Heart right ventricle (tissue), 16 donors: Measurements from ENCODE around the gene MACO1. TPM values are rescaled to one million over a fixed set of nuclear protein-coding genes. Genes with fewer than 3 reads are reported as not detected.

Experiments
- ATAC-seq, 8 donors: fragments of 200-7000 bp; cut with Tn5 transposase; one replicate each; pipeline ENCODE4 v1.9.1; 2020; ENCODE audit warnings: mild to moderate bottlenecking in 8 of 8, moderate library complexity in 8 of 8, moderate number of reproducible peaks in 1 of 8
- DNase-seq, 2 donors: peaks; one replicate each; pipeline ENCODE4 v3.0.0-alpha.2; 2020
- H3K27ac ChIP-seq, 10 donors: fragments of 200-600 bp; sonication (generic) in 2 of 10; one replicate each; pipeline versions ENCODE4 v1.5.0 to v1.8.0; 2020 to 2022; ENCODE audit warnings: mild to moderate bottlenecking in 3 of 10
- H3K27me3 ChIP-seq, 7 donors: fragments of 200-600 bp; one replicate each; pipeline ENCODE4 v1.8.0; 2021 to 2022; ENCODE audit warnings: mild to moderate bottlenecking in 2 of 7
- H3K36me3 ChIP-seq, 9 donors: fragments of 200-600 bp; sonication (generic) in 1 of 9; one replicate each; pipeline versions ENCODE4 v1.5.0 to v1.8.0; 2020 to 2022; ENCODE audit warnings: mild to moderate bottlenecking in 2 of 9
- H3K4me1 ChIP-seq, 9 donors: fragments of 200-600 bp; sonication (generic) in 1 of 9; one replicate each; pipeline versions ENCODE4 v1.5.0 to v1.8.0; 2020 to 2022; ENCODE audit warnings: mild to moderate bottlenecking in 4 of 9
- H3K4me3 ChIP-seq, 10 donors: fragments of 200-600 bp; sonication (generic) in 2 of 10; one replicate each; pipeline versions ENCODE4 v1.5.0 to v1.8.0; 2020 to 2022; ENCODE audit warnings: mild to moderate bottlenecking in 7 of 10, moderate library complexity in 2 of 10
- H3K9me3 ChIP-seq, 11 donors: fragments of 200-600 bp in 10 of 11; sonication (generic) in 2 of 11; one replicate each; pipeline versions ENCODE4 v1.5.0 to v1.8.0; 2013 to 2022; ENCODE audit warnings: mild to moderate bottlenecking in 2 of 11, control low read depth in 1 of 11, moderate library complexity in 1 of 11
- CTCF ChIP-seq, 9 donors: fragments of 200-600 bp; sonication (generic) in 2 of 9; IDR thresholded peaks; one replicate each; pipeline versions ENCODE4 v1.5.0 to v1.8.0; 2021 to 2022; ENCODE audit warnings: antibody characterized with exemption in 9 of 9, mild to moderate bottlenecking in 5 of 9, moderate library complexity in 1 of 9
- WGBS, 2 donors: extraction: QIAGEN DNeasy Blood & Tissue Kit; methylation state at CpG; one replicate each; pipeline ENCODE4 v1.1.7; 2013; ENCODE audit warnings: inconsistent platforms in 1 of 2; 5-methylcytosine and 5-hydroxymethylcytosine counted together
- intact Hi-C, 10 donors: fragments of 100-400 bp; cut with DNase I; formaldehyde crosslinking; loops; one replicate each; pipeline versions ENCODE4 v1.11.1 to v1.14.2; 2022
- polyA plus RNA-seq, 2 donors: library from polyadenylated mRNA; stranded (reverse); fragments of 200-250 nt; gene quantifications; one replicate each; pipeline ENCODE4 v1.2.3, GENCODE V29; 2013
- total RNA-seq, 10 donors: library from RNA; stranded (reverse); fragmentation: NEBNext Ultra II Directional in 3 of 10; extraction: Animal tissue kit (Norgen Biotek cat#: 25700) in 3 of 10; gene quantifications; one replicate each; pipeline versions ENCODE4 v1.2.1 to v1.2.4, GENCODE V29; 2021 to 2023
- donor health status: Arrhythmogenic right ventricular cardiomyopathy.
- donor health status: ischemic (EF 13 %, LVEDD 7.1; RV severe dilation, severe dysfunction).
- donor health status: healthy with polysubstance abuse.
- donor health status: DM: no; HTN: yes; CAD: no.
- donor health status: DM: no; HTN: no; CAD: no.
- donor health status: ischemic (EF 25% LVEDD 6.9; RV normal size, moderate dysfunction).
- donor health status: ischemic (EF 25% LVEDD 5.7; RV mildly dilated, moderate dysfunction).
- donor health status: healthy.
- donor health status: DM: yes; HTN: yes; CAD: no.
- donor health status: Ischemic cardiomyopathy.
- donor health status: ischemic (EF 35%, LVEDD 5.7; RV mildly dilated, moderate dysfunction).
- donor health status: nonischemic (EF 11% LVEDD 7.7; RV severe dilation, severe dysfunction).
- donor health status: DM: yes; HTN: yes; CAD: no.
- donor health status: PGD.
- donor health status: ischemic (EF 29% LVEDD 5.4; RV normal size, mild dysfunction).
- donor health status: nonischemic (EF 23%, LVEDD 6.1; RV moderate dilation, normal function).

Gene MACO1
- total and polyA plus RNA-seq, 12 donors: 8.7 to 15.5 (median 13.2) TPM

GRCh38 chr1:25540750-25541342 is 110.1 kb downstream of the MACO1 start:
- WGBS, 2 donors: 88 to 89% methylated on average over 13 of the region's 13 CpGs
- DNase-seq (no peak), ATAC-seq (no peak)
- H3K27me3 ChIP-seq: no peaks in the 10 kb centered on the region
- TF ChIP-seq CTCF (IDR thresholded peaks at IDR 0.05): no peak
- no peak overlapping the region for H3K4me3 ChIP-seq
- no peak overlapping the region for H3K27ac ChIP-seq
- intact Hi-C loops: loop anchor here in 1 of 10 donors (5.0 kb wide), 1 partner anchor 161 kb away; no protein-coding TSS in a partner anchor
- H3K36me3 ChIP-seq: no peaks in the 10 kb centered on the region
- peaks cover 6 to 29% (median 17%) of the 10 kb centered on the region in 9 donors for H3K4me1 ChIP-seq
- no peaks in the 10 kb centered on the region for H3K9me3 ChIP-seq

GRCh38 chr1:25541425-25541824 is 110.7 kb downstream of the MACO1 start:
- no peak for ATAC-seq
- no peak overlapping the region for H3K4me3 ChIP-seq
- H3K9me3 ChIP-seq: no peaks in the 10 kb centered on the region
- H3K27ac ChIP-seq: no peak overlapping the region
- DNase-seq: no peak
- no peaks in the 10 kb centered on the region for H3K36me3 ChIP-seq
- TF ChIP-seq CTCF (IDR thresholded peaks at IDR 0.05): no peak
- WGBS, 2 donors: 88 to 94% methylated on average over 1 of the region's 1 CpG
- H3K4me1 ChIP-seq: peaks cover 6 to 35% (median 23%) of the 10 kb centered on the region in 9 donors
- intact Hi-C loops: loop anchor here in 1 of 10 donors (5.0 kb wide), 1 partner anchor 161 kb away; no protein-coding TSS in a partner anchor
- no peaks in the 10 kb centered on the region for H3K27me3 ChIP-seq

GRCh38 chr1:25541889-25542658 is 111.4 kb downstream of the MACO1 start:
- H3K4me1 ChIP-seq: peaks cover 6 to 42% (median 24%) of the 10 kb centered on the region in 9 donors
- H3K36me3 ChIP-seq: no peaks in the 10 kb centered on the region
- H3K9me3 ChIP-seq: no peaks in the 10 kb centered on the region
- WGBS, 2 donors: 79 to 80% methylated on average over 8 of the region's 8 CpGs
- no peak for TF ChIP-seq CTCF (IDR thresholded peaks at IDR 0.05)
- no peak overlapping the region for H3K4me3 ChIP-seq
- intact Hi-C loops: loop anchor here in 1 of 10 donors (5.0 kb wide), 1 partner anchor 160 kb away; no protein-coding TSS in a partner anchor
- no peak for DNase-seq
- H3K27ac ChIP-seq: peak overlapping the region in 1 of 10 donors; percentile 36
- no peaks in the 10 kb centered on the region for H3K27me3 ChIP-seq
- no peak for ATAC-seq

DNA sequence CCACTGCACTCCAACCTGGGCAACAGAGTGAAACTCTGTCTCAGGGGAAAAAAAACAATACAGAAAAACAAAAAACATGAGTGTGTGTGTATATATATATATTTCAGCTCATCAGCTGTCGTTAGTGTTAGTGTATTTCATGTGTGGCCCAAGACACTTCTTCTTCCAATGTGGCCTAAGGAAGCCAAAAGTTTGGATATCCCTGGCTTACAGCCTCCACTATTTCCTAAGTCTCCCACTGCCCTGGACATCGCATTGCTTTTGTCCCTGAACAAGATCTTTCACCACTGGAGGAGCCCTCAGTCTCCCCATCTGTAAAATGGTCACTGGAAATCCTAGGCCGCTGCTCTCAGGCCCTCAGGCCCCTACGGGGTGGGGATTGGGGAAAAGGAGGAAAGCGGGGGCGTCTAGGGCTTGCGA is 112.3 kb downstream of the MACO1 start:
- Histone ChIP-seq H3K36me3 (no peaks in the 10 kb centered on the region), H3K27ac (peak overlapping the region; percentile 71 to 96 (median 90)), H3K9me3 (no peaks in the 10 kb centered on the region), H3K27me3 (no peaks in the 10 kb centered on the region), H3K4me1 (peaks cover 6 to 51% (median 24%) of the 10 kb centered on the region in 9 donors), H3K4me3 (peak overlapping the region; percentile 81 to 99 (median 93))
- intact Hi-C loops: loop anchor here in 1 of 10 donors (5.0 kb wide), 1 partner anchor 159 kb away; no protein-coding TSS in a partner anchor
- 19 to 22% methylated on average over 7 of the region's 7 CpGs for WGBS, 2 donors
- TF ChIP-seq CTCF (IDR thresholded peaks at IDR 0.05): no peak
- DNase-seq (no peak), ATAC-seq (no peak)
